AG08395 (cell line): ENCODE data around the gene ZBTB12.
A peak's percentile ranks its signal among the peaks of the same experiment; 100 is the strongest.
"Not testable (repeated sequence)": the region's sequence is repeated elsewhere in the genome, so short reads cannot be mapped to it uniquely, and the experiment has no call there.

Source experiments
- DNase-seq: peaks from one replicate; pipeline ENCODE4 v3.0.0; 2012; ENCODE audit warnings: mixed read lengths, low spot score

Gene ZBTB12

DNA sequence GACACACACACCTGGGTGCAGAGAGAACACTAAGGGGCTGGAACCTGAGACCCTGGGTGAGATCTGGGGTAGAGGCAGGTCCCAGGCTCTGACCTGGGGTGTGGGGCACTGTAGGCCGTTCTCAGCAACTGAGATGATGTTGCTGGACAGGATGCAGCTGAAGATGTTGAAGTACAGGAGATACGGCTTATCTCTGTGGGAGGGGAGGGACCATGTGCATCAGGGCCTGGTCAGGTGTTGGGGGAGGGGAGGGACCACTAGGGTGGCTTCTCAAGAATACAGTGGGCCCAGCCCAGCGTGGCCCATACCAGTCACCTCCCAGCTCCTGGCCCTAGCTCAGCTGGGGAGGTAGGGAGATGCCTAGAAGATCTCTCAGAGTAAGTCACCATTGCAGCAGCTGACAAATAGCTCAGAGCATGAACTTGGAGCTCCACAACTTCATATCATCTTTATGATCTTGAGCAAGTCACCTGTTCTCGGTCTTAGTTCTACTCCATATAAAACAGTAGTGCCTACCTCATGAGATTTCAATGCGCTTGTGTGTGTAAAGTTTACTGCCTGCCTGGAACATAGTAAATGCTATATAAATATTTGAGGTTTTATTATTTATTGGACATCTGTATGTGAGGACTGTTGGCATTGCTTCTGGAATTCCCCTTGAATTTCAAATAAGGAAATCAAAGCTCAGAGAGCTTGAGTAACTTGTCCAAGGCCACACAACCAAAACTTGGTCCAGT, 26.9 kb downstream of the ZBTB12 start:
- no peak for DNase-seq

DNA sequence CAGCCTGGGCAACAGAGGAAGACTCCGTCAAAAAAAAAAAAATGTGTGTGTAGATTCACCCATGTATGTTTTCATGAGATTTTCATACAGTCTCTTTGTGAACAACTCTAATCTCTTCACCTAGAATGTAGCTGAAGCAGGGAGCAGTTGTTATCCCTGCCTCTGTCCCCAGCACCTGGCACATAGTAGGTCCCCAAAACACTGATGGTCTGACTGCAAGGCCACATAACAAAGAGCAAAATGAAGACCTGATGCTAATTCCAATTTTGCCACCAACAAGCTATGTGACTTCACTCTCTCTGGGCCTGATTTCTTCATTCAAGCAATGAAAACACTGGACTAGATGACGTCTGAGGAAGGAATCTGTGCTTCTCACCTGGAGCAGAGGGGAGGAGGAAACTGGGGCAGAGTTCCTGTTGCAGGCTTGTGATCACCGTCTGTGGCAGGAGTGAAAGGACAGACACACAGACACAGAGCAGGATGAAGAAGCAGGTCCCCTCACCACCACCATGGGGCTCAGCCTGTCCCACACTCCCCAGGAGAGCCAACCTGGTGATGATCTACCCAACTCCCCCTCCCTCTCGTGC, 27.7 kb downstream of the ZBTB12 start:
- DNase-seq, result no peak

DNA sequence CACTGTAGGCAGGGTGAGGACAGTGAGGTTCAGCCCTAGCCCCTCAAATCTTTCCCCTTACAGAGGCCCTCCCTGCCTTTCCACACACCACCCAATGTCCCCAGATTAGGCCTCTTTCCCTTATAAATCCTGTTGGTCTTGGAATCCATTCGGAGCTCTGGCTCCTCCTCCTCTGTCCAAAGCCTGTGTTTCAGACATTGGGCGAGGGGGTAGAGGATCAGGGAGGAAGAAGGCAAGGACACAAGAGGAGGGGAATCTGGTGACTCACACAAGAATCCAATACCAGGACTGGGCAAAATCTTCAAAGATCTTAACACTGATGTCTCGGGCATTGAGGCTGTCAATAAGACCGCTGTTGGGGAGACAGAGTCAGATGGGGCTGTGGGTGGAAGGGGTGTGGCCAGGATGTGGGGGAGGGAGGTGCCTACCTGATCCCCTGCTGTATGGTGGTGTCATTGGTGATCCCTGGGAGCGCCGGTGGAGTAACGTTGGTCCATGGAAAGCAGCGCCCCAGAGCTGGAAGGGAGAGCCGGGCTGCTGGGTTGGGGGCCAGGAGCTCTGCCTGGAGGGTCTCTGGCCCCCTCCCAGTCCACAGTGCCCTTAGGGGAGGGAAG, 30.7 kb downstream of the ZBTB12 start:
- peak; percentile 27 for DNase-seq

DNA sequence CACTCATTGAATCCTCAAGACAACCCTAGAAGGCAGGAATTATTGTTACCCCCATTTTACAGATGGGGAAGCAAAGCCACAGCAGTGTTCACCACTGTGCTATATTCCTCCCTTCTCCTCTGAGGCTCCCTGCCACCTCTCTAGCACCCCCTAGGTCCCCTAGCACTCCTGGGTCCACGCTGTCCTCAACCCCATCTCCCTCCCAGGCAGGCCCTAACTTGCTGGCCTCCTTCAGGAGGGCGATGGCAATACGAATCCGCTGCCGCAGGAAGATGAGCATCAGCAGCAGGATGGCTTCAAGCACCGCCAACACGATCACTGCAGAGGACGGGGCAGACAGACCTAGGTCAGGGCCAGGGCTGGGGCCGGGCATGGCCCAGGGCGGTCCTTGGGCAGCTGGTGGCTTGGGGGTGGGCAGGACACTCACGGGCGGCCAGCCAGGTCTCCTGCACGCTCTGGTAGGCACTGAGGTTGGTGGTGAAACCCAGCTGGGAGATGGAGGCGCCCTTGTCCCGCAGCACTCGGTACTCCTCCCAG, 31.4 kb downstream of the ZBTB12 start:
- no peak for DNase-seq

DNA sequence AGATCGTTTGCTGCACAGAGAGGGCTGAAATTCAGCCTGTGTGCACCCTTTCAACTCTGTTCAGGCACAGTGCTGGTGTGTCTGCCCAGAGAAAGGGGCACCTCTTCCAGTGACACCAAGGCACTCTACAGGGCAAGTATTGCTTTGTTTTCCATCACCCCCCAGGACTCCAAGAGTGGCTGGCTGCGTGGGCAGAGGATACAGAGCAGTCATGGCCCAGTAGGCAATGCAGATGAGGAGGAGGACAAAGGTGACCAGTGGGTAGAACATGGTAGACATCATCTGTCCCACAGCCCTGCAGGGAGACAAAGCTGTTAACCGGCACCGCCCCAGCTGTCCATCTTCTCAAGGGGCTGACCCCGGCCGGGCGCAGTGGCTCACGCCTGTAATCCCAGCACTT, 32.5 kb downstream of the ZBTB12 start:
- no peak for DNase-seq

DNA sequence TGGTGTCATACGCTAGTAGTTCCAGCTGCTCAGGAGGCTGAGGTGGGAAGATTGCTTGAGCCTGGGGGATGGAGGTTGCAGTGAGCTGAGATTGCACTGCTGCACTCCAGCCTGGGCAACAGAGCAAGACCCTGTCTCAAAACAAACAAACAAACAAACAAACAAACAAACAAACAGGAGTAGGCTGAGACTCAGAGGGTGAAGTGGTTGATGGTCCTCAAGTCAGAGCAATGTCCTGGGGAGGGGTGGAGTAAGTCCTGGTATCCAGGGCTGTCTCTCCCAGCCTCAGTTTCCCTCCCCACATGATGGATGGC, 33.3 kb downstream of the ZBTB12 start:
- DNase-seq, result not testable (repeated sequence)

DNA sequence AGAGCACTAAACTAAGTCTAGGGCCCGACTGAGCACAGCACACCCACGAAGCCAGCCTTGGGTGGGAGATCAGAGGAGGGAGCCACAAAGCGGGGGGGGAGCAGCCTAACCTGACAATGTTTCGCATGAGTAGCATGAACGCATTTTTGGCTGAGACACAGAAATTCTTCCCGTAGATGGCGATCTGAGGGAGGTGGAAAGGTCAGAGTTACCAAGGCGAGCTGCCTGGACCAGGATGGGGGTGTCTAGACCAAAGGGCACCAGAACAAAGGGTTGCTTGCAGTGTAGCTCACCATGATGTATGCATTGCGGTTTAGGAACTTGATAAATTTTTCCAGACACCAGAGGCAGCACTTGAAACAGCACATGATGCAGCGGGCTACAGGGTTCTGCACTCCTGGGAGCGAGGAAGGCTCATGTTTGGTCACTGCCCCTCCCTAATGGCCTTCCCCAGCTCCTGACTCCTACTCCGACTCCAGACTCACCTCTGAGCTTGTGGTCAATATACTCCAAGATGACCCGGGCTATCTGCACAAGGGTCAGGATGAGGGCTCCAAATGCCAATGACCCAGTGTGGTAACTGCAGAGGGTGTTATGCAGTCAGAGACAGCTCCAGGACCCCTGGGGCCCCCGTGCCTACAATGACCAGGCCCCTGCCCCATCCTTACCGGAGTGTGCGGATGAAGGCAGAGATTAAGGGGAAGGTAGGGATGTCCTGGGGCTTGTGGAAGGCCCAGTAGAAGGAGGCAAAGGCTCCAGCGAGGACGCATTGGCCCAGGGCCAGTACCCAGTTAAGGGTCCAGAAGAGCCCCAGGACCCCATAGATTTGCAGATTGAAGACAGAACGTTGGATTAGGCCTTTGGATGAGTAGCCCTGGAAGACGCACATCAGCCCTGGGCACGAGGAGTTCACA, 36.4 kb downstream of the ZBTB12 start:
- DNase-seq, result no peak

DNA sequence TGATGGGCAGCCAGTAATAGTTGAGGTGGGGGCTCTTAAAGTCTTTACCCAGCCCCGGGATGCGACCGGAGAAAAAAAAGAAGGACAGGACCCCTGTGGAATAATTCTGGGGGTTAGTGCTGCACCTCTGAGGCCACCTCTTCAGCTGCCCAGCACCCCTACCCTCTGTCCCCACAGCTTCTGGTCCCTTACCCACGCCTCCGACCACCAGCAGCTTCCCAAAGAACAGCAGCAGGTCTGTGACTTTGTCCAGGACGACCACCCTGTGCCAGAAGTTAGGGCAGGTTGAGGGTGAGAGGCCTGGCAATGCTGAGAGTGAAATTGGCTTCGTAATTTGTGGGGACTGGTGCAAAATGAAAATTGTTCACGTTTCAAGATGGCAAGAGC, 37.1 kb downstream of the ZBTB12 start:
- no peak for DNase-seq

DNA sequence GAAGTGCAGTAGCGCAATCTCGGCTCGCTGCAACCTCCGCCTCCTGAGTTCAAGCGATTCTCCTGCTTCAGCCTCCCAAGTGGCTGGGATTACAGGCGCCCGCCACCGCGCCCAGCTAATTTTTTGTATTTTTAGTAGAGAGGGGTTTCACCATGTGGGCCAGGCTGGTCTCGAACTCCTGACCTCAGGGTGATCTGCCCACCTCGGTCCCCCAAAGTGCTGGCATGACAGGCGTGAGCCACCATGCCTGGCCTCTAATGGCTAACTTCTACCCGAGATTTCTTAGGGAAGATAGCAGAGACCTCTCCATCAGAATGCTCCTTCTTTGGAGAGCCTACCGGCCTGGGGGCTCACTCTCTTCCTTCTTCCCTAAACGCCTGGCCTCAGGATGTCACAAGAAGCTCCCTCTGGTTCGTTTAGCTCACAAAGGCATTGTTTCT, 37.7 kb downstream of the ZBTB12 start:
- DNase-seq, result not testable (repeated sequence)

DNA sequence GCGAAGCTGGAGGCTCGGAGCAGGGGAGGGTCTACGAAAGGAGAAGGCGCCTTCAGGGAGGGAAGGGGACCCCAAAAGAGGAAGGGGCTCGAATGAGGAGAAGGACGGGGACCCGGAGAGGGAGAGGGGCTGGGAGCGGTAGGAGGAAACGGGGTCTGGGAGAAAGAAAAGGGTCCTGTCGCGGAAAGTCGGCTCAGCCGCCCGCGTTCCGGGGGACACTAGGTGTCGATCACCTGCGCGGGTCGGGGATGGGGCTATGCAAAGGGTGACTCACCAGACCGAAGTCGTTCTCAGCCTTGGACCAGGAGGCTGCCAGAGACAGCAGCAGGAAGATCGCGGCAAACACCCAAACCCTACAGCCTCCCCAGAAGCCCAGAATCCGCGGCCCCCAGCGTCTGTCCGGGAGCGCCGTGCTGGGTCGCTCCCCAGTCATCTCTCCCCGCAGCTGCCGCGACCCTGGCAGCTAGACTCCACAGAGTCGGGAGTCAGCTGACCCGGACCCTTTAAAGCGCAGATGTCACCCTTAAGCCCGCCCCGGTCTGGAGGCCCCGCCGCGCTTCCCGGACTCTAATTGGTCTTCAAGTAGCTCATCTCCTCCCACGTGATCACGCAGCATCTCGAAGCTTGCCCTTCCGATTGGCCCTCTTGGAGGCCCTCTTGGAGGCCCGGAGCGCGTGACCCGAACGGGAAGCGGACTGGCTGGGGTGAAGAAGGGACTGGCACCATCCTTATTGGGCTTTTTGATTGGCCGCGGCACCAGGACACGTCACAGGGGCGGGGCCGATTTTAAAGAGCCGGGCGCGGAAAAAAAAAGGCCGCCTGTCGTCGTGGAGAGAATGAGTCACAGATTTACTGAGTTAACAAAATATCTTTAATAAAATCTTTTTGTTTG, 39.3 kb downstream of the ZBTB12 start, which contains the start of gene NEU1:
NEU1 (minus strand) TSS at position 478 of the 892 bp plus-strand sequence; CDS start at position 433, 45 bp downstream.
- peak; percentile 100 for DNase-seq

DNA sequence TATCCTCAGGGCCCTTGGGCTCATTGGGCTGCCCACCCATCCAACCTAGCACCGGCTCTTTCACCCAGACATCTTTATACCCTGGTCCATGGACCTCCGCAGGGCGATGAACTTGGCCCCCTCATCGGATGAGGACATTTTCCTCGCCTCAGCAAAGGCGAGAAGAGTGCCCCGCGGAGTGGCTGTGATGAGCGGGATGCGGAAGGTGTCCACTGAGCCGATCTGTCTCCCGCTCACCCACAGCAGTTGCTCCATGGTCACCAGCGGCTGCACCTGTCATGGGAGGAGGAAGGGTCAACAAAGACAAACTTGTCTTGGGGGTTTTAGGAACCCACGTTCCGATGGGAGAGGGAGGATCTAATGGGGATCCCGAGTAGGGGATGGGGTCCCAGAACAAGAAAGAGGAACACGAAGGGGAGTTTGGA, 40.0 kb downstream of the ZBTB12 start:
- no peak for DNase-seq

DNA sequence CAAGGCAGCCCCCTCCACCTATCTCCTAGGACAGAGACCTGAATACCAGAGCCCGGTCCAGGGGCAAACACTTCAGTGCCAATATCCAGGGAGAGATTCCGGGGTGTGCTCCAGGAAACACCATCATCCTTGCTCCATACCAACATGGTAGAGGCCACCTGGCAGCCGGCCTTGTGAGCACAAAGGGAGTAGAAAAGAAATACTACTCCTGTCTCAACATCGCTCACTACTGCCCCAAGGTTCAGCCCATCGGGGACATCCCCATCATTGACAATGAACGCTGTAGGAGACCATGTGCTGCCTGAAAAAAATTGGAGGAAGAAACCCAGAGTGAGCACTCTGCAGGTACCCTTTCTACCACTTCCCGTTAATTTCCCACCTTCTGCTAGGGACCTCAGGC, 40.7 kb downstream of the ZBTB12 start:
- no peak for DNase-seq

DNA sequence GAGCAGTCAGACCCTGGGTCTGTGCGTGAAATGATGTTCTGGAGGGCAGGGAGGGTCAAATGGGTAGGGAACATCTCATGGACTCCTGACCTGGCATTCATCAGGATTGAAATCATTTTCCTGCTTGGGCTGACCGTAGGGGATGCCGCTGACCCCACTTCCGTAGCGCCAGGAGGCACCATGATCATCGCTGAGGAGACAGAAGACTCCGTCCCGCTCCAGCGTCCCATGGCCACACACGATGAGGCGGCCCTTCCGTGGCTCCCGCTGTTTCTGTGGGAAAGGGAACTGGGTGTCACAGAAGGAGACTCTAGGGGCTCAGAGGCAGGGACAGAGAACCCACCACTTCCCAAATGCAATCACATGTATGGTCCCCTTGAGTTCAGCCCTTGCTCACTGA, 41.5 kb downstream of the ZBTB12 start:
- no peak for DNase-seq

DNA sequence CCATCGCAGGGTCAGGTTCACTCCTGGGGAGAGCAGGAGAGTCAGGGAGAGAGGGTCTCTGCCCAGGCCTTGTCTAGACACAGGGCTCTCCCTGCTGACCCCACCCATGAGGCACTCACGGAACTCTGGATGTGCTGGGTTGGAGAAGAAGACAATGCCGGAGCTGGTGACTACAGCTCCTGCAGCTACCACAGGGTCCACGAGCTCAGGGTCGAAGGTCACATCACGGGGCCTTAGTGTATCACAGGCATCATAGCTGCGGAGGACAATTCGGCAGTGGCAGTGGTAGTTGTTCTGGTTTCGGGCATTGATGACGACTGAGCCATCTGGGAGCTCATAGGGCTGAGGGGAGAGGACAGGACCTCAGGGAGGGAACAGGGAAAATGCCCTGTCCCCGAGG, 42.0 kb downstream of the ZBTB12 start:
- no peak for DNase-seq

DNA sequence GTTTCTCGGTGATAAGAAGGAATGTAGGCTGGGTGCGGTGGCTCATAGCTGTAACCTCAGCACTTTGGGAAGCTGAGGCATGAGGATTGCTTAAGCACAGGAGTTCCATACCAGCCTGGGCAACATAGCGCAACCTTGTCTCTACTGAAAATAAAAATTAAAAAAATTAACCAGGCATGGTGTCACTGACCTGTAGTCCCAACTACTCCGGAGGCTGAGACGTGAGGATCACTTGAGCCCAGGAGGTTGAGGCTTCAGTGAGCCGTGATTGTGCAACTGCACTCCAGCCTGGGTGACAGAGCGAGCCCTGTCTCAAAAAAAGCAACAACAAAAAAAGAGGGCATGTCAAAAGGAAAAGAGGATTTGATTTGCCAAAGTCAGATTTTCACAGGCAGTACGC, 43.2 kb downstream of the ZBTB12 start:
- DNase-seq, result no peak

DNA sequence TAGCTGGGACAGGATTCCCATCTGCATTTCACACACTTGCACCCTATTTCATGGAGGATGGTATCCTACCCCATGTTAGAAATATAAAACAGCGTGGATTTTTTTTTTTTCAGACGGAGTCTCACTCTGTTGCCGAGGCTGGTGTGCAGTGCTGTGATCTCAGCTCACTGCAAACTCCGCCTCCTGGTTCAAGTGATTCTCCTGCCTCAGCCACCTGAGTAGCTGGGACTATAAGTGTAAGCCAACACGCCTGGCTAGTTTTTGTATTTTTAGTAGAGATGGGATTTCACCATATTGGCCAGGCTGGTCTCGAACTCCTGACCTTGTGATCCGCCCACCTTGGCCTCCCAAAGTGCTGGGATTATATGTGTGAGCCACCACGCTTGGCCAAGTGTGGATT, 44.1 kb downstream of the ZBTB12 start:
- DNase-seq, result not testable (repeated sequence)

DNA sequence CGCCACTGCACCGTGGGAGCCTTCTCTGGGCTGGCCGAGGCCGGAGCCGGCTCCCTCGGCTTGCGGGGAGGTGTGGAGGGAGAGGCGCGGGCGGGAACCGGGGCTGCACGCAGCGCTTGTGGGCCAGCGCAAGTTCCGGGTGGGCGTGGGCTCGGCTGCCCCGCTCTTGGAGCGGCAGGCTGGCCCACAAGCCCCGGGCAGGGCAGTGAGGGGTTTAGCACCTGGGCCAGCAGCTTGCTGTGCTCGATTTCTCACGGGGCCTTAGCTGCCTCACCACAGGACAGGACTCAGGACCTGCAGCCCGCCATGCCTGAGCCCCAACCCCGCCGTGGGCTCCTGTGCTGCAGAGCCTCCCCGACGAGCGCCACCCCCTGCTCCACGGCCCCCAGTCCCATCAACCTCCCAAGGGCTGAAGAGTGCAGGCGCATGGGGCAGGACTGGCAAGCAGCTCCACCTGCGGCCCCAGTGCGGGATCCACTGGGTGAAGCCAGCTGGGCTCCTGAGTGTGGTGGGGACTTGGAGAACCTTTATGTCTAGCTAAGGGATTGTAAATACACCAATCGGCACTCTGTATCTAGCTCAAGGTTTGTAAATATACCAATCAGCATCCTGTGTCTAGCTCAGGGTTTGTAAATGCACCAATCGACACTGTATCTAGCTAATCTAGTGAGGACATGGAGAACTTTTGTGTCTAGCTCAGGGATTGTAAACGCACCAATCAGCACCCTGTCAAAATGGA, 49.7 kb downstream of the ZBTB12 start:
- not testable (repeated sequence) for DNase-seq

DNA sequence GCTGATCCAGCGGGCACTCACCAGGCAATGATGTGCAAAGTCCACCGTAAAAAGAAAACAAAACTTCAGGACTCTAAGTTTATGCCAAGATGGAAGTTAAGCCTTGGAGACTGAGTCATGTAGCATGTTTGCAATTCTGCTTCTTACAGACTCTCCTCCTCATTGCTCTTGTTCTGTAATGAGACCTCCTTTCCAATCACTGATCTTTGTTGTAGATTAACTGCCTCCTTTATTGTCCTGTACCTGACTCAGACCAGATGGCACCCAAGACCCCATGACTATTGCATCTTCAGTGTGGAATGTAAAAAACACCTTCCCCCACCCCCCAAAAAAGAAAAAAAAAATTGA, 50.4 kb downstream of the ZBTB12 start:
- DNase-seq, result no peak

DNA sequence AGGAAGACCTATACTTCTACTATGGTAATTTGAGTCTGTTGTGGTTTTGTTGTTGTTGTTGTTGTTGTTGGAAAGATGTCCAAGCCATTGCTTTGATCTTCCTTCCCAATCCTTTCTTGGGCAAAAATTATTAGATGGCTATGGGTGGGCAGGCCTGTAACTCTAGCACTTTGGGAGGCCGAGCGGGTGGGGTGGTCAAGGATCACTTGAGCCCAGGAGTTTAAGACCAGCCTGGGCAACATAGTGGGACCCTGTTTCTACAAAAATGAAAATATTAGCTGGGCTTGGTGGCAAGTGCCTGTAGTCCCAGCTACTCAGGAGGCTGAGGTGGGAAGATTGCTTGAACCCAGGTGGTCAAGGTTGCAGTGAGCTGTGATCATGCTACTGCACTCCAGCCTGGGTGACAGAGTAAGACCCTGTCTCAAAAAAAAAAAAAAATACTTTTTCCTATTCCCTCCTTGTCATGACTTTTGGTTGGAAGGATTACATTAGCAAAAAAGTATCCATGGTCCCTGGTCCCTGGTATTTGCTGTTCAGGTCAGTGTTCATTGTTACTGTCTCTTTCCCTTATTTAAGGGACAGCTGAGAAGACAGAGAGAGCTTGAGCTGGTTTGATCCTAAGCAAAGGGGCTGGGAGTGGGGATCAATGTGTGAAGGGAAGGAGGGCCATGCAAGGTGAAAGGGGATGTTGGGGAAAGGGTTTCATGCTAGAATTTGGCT, 51.0 kb downstream of the ZBTB12 start:
- no peak for DNase-seq
